Prostate gland (tissue), 2 donors: ENCODE data around the gene RGS7.

Experiments
- CTCF ChIP-seq, 4 experiments: fragments of 200-600 bp in 2 of 4; fragments of 450-650 bp in 2 of 4; sonication (generic) in 2 of 4; IDR thresholded peaks; 1 replicate in 3 of 4; 2 replicates in 1 of 4; pipeline ENCODE4 v1.5.1; 2016 to 2019; ENCODE audit warnings: antibody characterized with exemption in 4 of 4, mild to moderate bottlenecking in 2 of 4, moderate library complexity in 2 of 4
- POLR2A ChIP-seq: fragments of 450-650 bp; IDR thresholded peaks from one replicate; pipeline ENCODE4 v1.6.1; 2016; ENCODE audit warnings: antibody characterized with exemption, mild to moderate bottlenecking

DNA sequence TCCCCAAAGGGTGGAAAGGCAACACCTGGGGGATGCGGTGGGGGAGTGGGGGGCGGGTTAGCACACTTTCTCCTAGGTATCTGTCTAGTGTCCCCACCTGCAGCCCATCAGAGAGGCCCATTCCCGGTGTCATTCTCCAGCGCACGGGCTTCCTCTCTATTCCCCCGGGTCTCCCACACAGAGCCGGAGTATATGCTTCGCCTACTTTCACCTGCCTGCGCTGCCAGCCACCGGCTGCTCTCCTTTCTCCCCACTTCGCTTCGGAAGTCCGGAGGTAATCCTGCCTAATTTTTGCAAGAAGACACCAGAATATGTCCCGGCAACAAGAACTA is 852 bp downstream of the RGS7 start:
- TF ChIP-seq CTCF (IDR thresholded peaks at IDR 0.05) (no peak), POLR2A (no peak)
